HepG2 (cell line): ENCODE data around the gene AFG1L. TPM values are rescaled to one million over a fixed set of nuclear protein-coding genes. Genes with fewer than 3 reads are reported as not detected.

Experiments
- BRCA1 ChIP-seq: sonication (generic); formaldehyde crosslinking; IDR thresholded peaks from 2 replicates; pipeline ENCODE4 v1.4.0; 2020; ENCODE audit warnings: missing genetic modification reagents
- GABPB1 ChIP-seq: IDR thresholded peaks from 2 replicates; pipeline ENCODE4 v1.6.1; 2016; ENCODE audit warnings: mild to moderate bottlenecking, missing genetic modification reagents, moderate library complexity, missing compliant biosample characterization
- HIC2 ChIP-seq: sonication (generic); formaldehyde crosslinking; IDR thresholded peaks from 2 replicates; pipeline ENCODE4 v1.9.0; 2022; ENCODE audit warnings: low read depth, missing genetic modification reagents
- HNRNPL ChIP-seq: fragments of 200-400 bp; formaldehyde crosslinking; IDR thresholded peaks from 2 replicates; pipeline ENCODE4 v1.6.1; 2017; ENCODE audit warnings: mild to moderate bottlenecking, low read depth, low read length
- MED13 ChIP-seq: sonication (generic); formaldehyde crosslinking; IDR thresholded peaks from 2 replicates; pipeline ENCODE4 v1.5.0; 2020; ENCODE audit warnings: missing genetic modification reagents
- MTF2 ChIP-seq: sonication (generic); formaldehyde crosslinking; IDR thresholded peaks from 2 replicates; pipeline ENCODE4 v1.5.0; 2020; ENCODE audit warnings: missing genetic modification reagents, borderline replicate concordance
- PRDM15 ChIP-seq: sonication (generic); formaldehyde crosslinking; IDR thresholded peaks from 2 replicates; pipeline ENCODE4 v1.4.0; 2020; ENCODE audit warnings: missing genetic modification reagents
- RFXAP ChIP-seq: sonication (generic); formaldehyde crosslinking; IDR thresholded peaks from 2 replicates; pipeline ENCODE4 v1.4.0; 2020; ENCODE audit warnings: missing genetic modification reagents, borderline replicate concordance
- ZNF263 ChIP-seq: sonication (generic); formaldehyde crosslinking; IDR thresholded peaks from 2 replicates; pipeline ENCODE4 v1.4.0; 2020; ENCODE audit warnings: missing genetic modification reagents
- ZNF317 ChIP-seq: sonication (generic); formaldehyde crosslinking; IDR thresholded peaks from 2 replicates; pipeline ENCODE4 v1.5.0; 2020; ENCODE audit warnings: mild to moderate bottlenecking, missing genetic modification reagents
- ZNF780A ChIP-seq: sonication (generic); formaldehyde crosslinking; IDR thresholded peaks from 2 replicates; pipeline ENCODE4 v1.8.0; 2022; ENCODE audit warnings: mild to moderate bottlenecking, missing genetic modification reagents, moderate library complexity
- polyA plus RNA-seq, 8 experiments: library from polyadenylated mRNA; depleted of rRNA in 3 of 8; stranded (reverse) in 7 of 8; unstranded in 1 of 8; fragments of >200 nt; fragmentation: Illumina TruSeq in 4 of 8; extraction: Trizol in 4 of 8; gene quantifications; 2 replicates each; pipeline versions ENCODE4 v1.2.1 to v1.2.3, GENCODE V29; 2011 to 2016; ENCODE audit warnings: low read depth in 4 of 8, missing spikeins in 1 of 8, mixed read lengths in 1 of 8; ENCODE audit not compliant: insufficient read depth in 1 of 8
- total RNA-seq, 5 experiments: library from RNA; depleted of rRNA; stranded (reverse); fragments of >200 nt; fragmentation: Illumina TruSeq; extraction: Trizol; gene quantifications; 2 replicates each; pipeline ENCODE4 v1.2.3, GENCODE V29; 2016; ENCODE audit warnings: low read depth in 1 of 5
- TF ChIP-seq, protein P1 (sequence below): sonication (generic); formaldehyde crosslinking; IDR thresholded peaks from 2 replicates; pipeline ENCODE4 v1.4.0; 2020; ENCODE audit warnings: mild to moderate bottlenecking, low read depth, missing genetic modification reagents
- TF ChIP-seq, protein P2 (sequence below): sonication (generic); formaldehyde crosslinking; IDR thresholded peaks from 2 replicates; pipeline ENCODE4 v1.4.0; 2020; ENCODE audit warnings: mild to moderate bottlenecking, missing genetic modification reagents
- TF ChIP-seq, protein P3 (sequence below): sonication (generic); formaldehyde crosslinking; IDR thresholded peaks from 2 replicates; pipeline ENCODE4 v1.5.0; 2020; ENCODE audit warnings: mild to moderate bottlenecking, missing genetic modification reagents, borderline replicate concordance
- TF ChIP-seq, protein P4 (sequence below): sonication (generic); formaldehyde crosslinking; conservative IDR thresholded peaks from 2 replicates; pipeline ENCODE4 v1.4.0; 2020; ENCODE audit warnings: missing genetic modification reagents

The AFG1L gene
- total and polyA plus RNA-seq, 2 of the 13 experiments (the other 11 are each of a cell fraction or from before 2014, with no cell fraction given): 3.1 to 14.0 TPM

- TF ChIP-seq, protein P1, sequence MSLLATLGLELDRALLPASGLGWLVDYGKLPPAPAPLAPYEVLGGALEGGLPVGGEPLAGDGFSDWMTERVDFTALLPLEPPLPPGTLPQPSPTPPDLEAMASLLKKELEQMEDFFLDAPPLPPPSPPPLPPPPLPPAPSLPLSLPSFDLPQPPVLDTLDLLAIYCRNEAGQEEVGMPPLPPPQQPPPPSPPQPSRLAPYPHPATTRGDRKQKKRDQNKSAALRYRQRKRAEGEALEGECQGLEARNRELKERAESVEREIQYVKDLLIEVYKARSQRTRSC (CRISPR knock-in tag): no peak
- TF ChIP-seq GABPB1 (CRISPR knock-in tag) (peak; percentile 75; the same call in 1 of the 2 replicates), MED13 (CRISPR knock-in tag) (0 out of 2 replicates have a peak, but pooled peaks have one; percentile 63), BRCA1 (peak; percentile 81; the same call in 1 of the 2 replicates), PRDM15 (CRISPR knock-in tag) (peak; percentile 99), HNRNPL (no peak), MTF2 (CRISPR knock-in tag) (no peak), RFXAP (CRISPR knock-in tag) (peak; percentile 98), HIC2 (CRISPR knock-in tag) (no peak), ZNF263 (CRISPR knock-in tag) (no peak), ZNF780A (CRISPR knock-in tag) (no peak), ZNF317 (CRISPR knock-in tag) (peak; percentile 74; the same call in 1 of the 2 replicates)
- TF ChIP-seq, protein P2, sequence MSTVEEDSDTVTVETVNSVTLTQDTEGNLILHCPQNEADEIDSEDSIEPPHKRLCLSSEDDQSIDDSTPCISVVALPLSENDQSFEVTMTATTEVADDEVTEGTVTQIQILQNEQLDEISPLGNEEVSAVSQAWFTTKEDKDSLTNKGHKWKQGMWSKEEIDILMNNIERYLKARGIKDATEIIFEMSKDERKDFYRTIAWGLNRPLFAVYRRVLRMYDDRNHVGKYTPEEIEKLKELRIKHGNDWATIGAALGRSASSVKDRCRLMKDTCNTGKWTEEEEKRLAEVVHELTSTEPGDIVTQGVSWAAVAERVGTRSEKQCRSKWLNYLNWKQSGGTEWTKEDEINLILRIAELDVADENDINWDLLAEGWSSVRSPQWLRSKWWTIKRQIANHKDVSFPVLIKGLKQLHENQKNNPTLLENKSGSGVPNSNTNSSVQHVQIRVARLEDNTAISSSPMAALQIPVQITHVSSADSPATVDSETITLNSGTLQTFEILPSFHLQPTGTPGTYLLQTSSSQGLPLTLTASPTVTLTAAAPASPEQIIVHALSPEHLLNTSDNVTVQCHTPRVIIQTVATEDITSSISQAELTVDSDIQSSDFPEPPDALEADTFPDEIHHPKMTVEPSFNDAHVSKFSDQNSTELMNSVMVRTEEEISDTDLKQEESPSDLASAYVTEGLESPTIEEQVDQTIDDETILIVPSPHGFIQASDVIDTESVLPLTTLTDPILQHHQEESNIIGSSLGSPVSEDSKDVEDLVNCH: no peak
- TF ChIP-seq, protein P3, sequence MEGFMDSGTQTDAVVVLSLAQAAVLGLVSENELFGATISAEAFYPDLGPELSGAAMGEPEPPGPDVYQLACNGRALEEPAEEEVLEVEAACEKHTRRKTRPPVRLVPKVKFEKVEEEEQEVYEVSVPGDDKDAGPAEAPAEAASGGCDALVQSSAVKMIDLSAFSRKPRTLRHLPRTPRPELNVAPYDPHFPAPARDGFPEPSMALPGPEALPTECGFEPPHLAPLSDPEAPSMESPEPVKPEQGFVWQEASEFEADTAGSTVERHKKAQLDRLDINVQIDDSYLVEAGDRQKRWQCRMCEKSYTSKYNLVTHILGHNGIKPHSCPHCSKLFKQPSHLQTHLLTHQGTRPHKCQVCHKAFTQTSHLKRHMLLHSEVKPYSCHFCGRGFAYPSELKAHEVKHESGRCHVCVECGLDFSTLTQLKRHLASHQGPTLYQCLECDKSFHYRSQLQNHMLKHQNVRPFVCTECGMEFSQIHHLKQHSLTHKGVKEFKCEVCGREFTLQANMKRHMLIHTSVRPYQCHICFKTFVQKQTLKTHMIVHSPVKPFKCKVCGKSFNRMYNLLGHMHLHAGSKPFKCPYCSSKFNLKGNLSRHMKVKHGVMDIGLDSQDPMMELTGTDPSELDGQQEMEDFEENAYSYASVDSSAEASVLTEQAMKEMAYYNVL (CRISPR knock-in tag): peak; percentile 66; the same call in 1 of the 2 replicates
- TF ChIP-seq, protein P4, sequence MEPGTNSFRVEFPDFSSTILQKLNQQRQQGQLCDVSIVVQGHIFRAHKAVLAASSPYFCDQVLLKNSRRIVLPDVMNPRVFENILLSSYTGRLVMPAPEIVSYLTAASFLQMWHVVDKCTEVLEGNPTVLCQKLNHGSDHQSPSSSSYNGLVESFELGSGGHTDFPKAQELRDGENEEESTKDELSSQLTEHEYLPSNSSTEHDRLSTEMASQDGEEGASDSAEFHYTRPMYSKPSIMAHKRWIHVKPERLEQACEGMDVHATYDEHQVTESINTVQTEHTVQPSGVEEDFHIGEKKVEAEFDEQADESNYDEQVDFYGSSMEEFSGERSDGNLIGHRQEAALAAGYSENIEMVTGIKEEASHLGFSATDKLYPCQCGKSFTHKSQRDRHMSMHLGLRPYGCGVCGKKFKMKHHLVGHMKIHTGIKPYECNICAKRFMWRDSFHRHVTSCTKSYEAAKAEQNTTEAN (CRISPR knock-in tag): 0 out of 2 replicates have a peak, but pooled peaks have one; percentile 49
Observed at GRCh38 chr6:108558372-108559096, 263.7 kb downstream of the AFG1L start (continued).
